Neural progenitor cell (in vitro differentiated cells): ENCODE results near the gene SMARCA4. TPM values are rescaled to one million over a fixed set of nuclear protein-coding genes. Genes with fewer than 3 reads are reported as not detected.

Experiments used
- DNase-seq: peaks from one replicate; pipeline ENCODE4 v3.0.0-alpha.2; 2016; ENCODE audit warnings: low spot score
- H2AFZ ChIP-seq: fragments of 200-600 bp; sonication (generic); replicated peaks from 2 replicates; pipeline ENCODE4 v1.6.1; 2016; ENCODE audit warnings: antibody characterized with exemption
- H3F3A ChIP-seq: fragments of 200-600 bp; sonication (generic); 2 replicates; pipeline ENCODE4 v1.6.1; 2016; ENCODE audit warnings: antibody characterized with exemption, low read depth
- H3K27ac ChIP-seq: fragments of 200-600 bp; sonication (generic); 2 replicates; pipeline ENCODE4 v1.5.1; 2016; ENCODE audit warnings: mild to moderate bottlenecking
- H3K27me3 ChIP-seq: fragments of 200-600 bp; sonication (generic); 2 replicates; pipeline ENCODE4 v1.6.1; 2016; ENCODE audit warnings: mild to moderate bottlenecking, moderate library complexity
- H3K36me3 ChIP-seq: fragments of 200-600 bp; sonication (generic); 2 replicates; pipeline ENCODE4 v1.5.1; 2016
- H3K4me1 ChIP-seq: fragments of 200-600 bp; sonication (generic); 2 replicates; pipeline ENCODE4 v1.6.1; 2016; ENCODE audit warnings: mixed run types
- H3K4me2 ChIP-seq: fragments of 200-600 bp; sonication (generic); 2 replicates; pipeline ENCODE4 v1.6.1; 2016
- H3K4me3 ChIP-seq: fragments of 200-600 bp; sonication (generic); 2 replicates; pipeline ENCODE4 v1.5.1; 2016
- H3K79me2 ChIP-seq: fragments of 200-600 bp; sonication (generic); 2 replicates; pipeline ENCODE4 v1.6.1; 2016; ENCODE audit warnings: low read depth
- H3K9ac ChIP-seq: fragments of 200-600 bp; sonication (generic); 2 replicates; pipeline ENCODE4 v1.6.1; 2016
- H3K9me3 ChIP-seq: fragments of 200-600 bp; sonication (generic); 2 replicates; pipeline ENCODE4 v1.5.1; 2016; ENCODE audit warnings: low read depth
- H4K20me1 ChIP-seq: fragments of 200-600 bp; sonication (generic); 2 replicates; pipeline ENCODE4 v1.6.1; 2016; ENCODE audit warnings: low read depth
- H3K27ac Mint-ChIP-seq: 3 replicates; pipeline ENCODE4 v1.8.0; 2021; ENCODE audit warnings: mixed read lengths
- H3K27me3 Mint-ChIP-seq: 2 replicates; pipeline ENCODE4 v1.8.0; 2022; ENCODE audit warnings: low read depth, mild to moderate bottlenecking, inconsistent platforms, moderate library complexity, mixed read lengths; ENCODE audit not compliant: insufficient read depth
- H3K36me3 Mint-ChIP-seq: 3 replicates; pipeline ENCODE4 v1.8.0; 2021; ENCODE audit warnings: mixed read lengths
- H3K4me1 Mint-ChIP-seq: 3 replicates; pipeline ENCODE4 v1.8.0; 2021; ENCODE audit warnings: mixed read lengths
- H3K4me3 Mint-ChIP-seq: 3 replicates; pipeline ENCODE4 v1.8.0; 2021; ENCODE audit warnings: mild to moderate bottlenecking, moderate library complexity, mixed read lengths
- H3K9me3 Mint-ChIP-seq: 3 replicates; pipeline ENCODE4 v1.8.0; 2020; ENCODE audit warnings: mixed read lengths
- EZH2 ChIP-seq: fragments of 200-600 bp; sonication (generic); IDR thresholded peaks from 2 replicates; pipeline ENCODE4 v1.6.1; 2017; ENCODE audit warnings: antibody characterized with exemption, mild to moderate bottlenecking, moderate library complexity
- EZH2phosphoT487 ChIP-seq: fragments of 200-600 bp; sonication (generic); IDR thresholded peaks from 2 replicates; pipeline ENCODE4 v1.6.1; 2017; ENCODE audit warnings: antibody characterized with exemption
- total RNA-seq: library from RNA; depleted of rRNA; stranded (reverse); fragments of >200 nt; gene quantifications from 2 replicates; pipeline ENCODE4 v1.2.3, GENCODE V29; 2015; ENCODE audit warnings: low replicate concordance
- TF ChIP-seq, protein P1 (sequence below): fragments of 200-600 bp; sonication (generic); IDR thresholded peaks from 2 replicates; pipeline ENCODE4 v1.5.1; 2017; ENCODE audit warnings: antibody characterized with exemption, mild to moderate bottlenecking

The SMARCA4 gene
- total RNA-seq, 1 donor from 2014 or later, result 169 TPM

GRCh38 chr19:10961073-10961860, 437 bp downstream of the SMARCA4 start:
- TF ChIP-seq EZH2phosphoT487 (no peak), EZH2 (no peak)
- TF ChIP-seq, protein P1, sequence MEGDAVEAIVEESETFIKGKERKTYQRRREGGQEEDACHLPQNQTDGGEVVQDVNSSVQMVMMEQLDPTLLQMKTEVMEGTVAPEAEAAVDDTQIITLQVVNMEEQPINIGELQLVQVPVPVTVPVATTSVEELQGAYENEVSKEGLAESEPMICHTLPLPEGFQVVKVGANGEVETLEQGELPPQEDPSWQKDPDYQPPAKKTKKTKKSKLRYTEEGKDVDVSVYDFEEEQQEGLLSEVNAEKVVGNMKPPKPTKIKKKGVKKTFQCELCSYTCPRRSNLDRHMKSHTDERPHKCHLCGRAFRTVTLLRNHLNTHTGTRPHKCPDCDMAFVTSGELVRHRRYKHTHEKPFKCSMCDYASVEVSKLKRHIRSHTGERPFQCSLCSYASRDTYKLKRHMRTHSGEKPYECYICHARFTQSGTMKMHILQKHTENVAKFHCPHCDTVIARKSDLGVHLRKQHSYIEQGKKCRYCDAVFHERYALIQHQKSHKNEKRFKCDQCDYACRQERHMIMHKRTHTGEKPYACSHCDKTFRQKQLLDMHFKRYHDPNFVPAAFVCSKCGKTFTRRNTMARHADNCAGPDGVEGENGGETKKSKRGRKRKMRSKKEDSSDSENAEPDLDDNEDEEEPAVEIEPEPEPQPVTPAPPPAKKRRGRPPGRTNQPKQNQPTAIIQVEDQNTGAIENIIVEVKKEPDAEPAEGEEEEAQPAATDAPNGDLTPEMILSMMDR, result no peak
- no peaks in the 10 kb centered on the region for H3K36me3 ChIP-seq
- DNase-seq, result peak; percentile 84
- peak overlapping the region; percentile 87 for H3K9ac ChIP-seq
- H3K27me3 Mint-ChIP-seq, result peaks cover 7% of the 10 kb centered on the region
- H3K9me3 ChIP-seq, result no peaks in the 10 kb centered on the region
- peaks cover 60% of the 10 kb centered on the region for H3K79me2 ChIP-seq
- H3K4me3 ChIP-seq, result peak overlapping the region; percentile 80
- H3K36me3 Mint-ChIP-seq, result peaks cover 14% of the 10 kb centered on the region
- H3K27ac Mint-ChIP-seq, result peak overlapping the region; percentile 98
- H4K20me1 ChIP-seq, result peaks cover 44% of the 10 kb centered on the region
- no peaks in the 10 kb centered on the region for H3K9me3 Mint-ChIP-seq
- H3K27me3 ChIP-seq, result no peaks in the 10 kb centered on the region
- H3K27ac ChIP-seq, result peak overlapping the region; percentile 97
- peak overlapping the region; percentile 98 for H3K4me3 Mint-ChIP-seq
- H2AFZ ChIP-seq, result peak overlapping the region; percentile 30
- H3F3A ChIP-seq, result peaks cover 24% of the 10 kb centered on the region
- H3K4me2 ChIP-seq, result peak overlapping the region; percentile 76
- peaks cover 25% of the 10 kb centered on the region for H3K4me1 Mint-ChIP-seq
- H3K4me1 ChIP-seq, result peaks cover 21% of the 10 kb centered on the region

DNA sequence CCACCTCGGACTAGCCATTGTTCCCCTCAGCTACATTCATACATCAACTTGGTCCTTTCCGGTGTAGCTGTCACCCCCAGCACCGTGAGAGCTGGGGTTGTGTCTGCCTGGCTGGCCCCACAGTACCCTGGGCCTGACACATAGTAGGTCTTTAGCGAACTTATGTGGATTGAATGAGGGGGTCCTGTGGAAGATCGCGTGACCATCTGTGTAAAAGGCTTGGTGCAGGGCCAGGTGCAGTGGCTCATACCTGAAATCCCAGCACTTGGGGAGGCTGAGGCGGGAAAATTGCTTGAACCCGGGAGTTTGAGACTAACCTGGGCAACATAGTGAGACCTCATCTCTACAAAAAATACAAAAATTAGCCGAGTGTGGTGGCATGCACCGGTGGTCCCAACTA, 2.0 kb downstream of the SMARCA4 start:
- peaks cover 30% of the 10 kb centered on the region for H3K4me1 Mint-ChIP-seq
- H3F3A ChIP-seq, result peaks cover 24% of the 10 kb centered on the region
- peak overlapping the region; percentile 98 for H3K4me3 Mint-ChIP-seq
- H3K27ac ChIP-seq, result no peak overlapping the region
- peak overlapping the region; percentile 80 for H3K4me3 ChIP-seq
- no peak for DNase-seq
- H3K9me3 ChIP-seq, result no peaks in the 10 kb centered on the region
- no peaks in the 10 kb centered on the region for H3K9me3 Mint-ChIP-seq
- H3K27ac Mint-ChIP-seq, result no peak overlapping the region
- H3K27me3 ChIP-seq, result no peaks in the 10 kb centered on the region
- peaks cover 76% of the 10 kb centered on the region for H3K79me2 ChIP-seq
- H3K9ac ChIP-seq, result no peak overlapping the region
- peaks cover 60% of the 10 kb centered on the region for H4K20me1 ChIP-seq
- H3K27me3 Mint-ChIP-seq, result peaks cover 7% of the 10 kb centered on the region
- peak overlapping the region; percentile 76 for H3K4me2 ChIP-seq
- H3K4me1 ChIP-seq, result peaks cover 21% of the 10 kb centered on the region
- peaks cover 18% of the 10 kb centered on the region for H3K36me3 Mint-ChIP-seq
- H2AFZ ChIP-seq, result no peak overlapping the region
- H3K36me3 ChIP-seq, result no peaks in the 10 kb centered on the region
- no peak for TF ChIP-seq EZH2phosphoT487
- TF ChIP-seq EZH2, result no peak
- TF ChIP-seq, protein P1, result no peak

DNA sequence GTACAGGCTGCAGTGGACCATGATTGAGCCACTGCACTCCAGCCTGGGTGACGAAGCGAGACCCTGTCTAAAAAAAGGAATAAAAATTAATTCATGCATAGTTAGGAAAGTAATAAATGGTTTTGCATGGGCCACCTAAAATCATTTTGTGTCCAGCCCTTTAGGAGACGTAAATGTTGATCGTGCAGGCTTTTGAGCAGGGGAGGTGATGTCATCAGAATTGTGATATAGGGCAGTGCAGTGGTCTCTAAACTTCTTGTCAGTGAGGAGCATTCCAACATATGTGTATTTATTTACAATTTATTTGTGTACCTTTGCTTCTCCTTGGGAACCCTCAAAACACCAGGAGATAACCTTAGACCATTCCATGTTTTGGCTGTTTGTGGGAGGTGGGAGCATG, 3.0 kb downstream of the SMARCA4 start:
- peaks cover 86% of the 10 kb centered on the region for H3K79me2 ChIP-seq
- Mint-ChIP-seq H3K36me3 (peaks cover 17% of the 10 kb centered on the region), H3K9me3 (no peaks in the 10 kb centered on the region), H3K4me3 (peak overlapping the region; percentile 38), H3K27ac (no peak overlapping the region), H3K4me1 (peaks cover 39% of the 10 kb centered on the region), H3K27me3 (peaks cover 7% of the 10 kb centered on the region)
- peaks cover 21% of the 10 kb centered on the region for H3K4me1 ChIP-seq
- H3K4me3 ChIP-seq, result no peak overlapping the region
- H3K9ac ChIP-seq, result no peak overlapping the region
- no peak overlapping the region for H3K27ac ChIP-seq
- TF ChIP-seq, protein P1, result no peak
- TF ChIP-seq EZH2phosphoT487 (no peak), EZH2 (no peak)
- DNase-seq, result no peak
- peaks cover 70% of the 10 kb centered on the region for H4K20me1 ChIP-seq
- H3F3A ChIP-seq, result peaks cover 22% of the 10 kb centered on the region
- H2AFZ ChIP-seq, result no peak overlapping the region
- no peak overlapping the region for H3K4me2 ChIP-seq
- H3K27me3 ChIP-seq, result no peaks in the 10 kb centered on the region
- no peaks in the 10 kb centered on the region for H3K36me3 ChIP-seq
- H3K9me3 ChIP-seq, result no peaks in the 10 kb centered on the region
